ENCODE results near the gene GDPD2.

Gene GDPD2

DNA sequence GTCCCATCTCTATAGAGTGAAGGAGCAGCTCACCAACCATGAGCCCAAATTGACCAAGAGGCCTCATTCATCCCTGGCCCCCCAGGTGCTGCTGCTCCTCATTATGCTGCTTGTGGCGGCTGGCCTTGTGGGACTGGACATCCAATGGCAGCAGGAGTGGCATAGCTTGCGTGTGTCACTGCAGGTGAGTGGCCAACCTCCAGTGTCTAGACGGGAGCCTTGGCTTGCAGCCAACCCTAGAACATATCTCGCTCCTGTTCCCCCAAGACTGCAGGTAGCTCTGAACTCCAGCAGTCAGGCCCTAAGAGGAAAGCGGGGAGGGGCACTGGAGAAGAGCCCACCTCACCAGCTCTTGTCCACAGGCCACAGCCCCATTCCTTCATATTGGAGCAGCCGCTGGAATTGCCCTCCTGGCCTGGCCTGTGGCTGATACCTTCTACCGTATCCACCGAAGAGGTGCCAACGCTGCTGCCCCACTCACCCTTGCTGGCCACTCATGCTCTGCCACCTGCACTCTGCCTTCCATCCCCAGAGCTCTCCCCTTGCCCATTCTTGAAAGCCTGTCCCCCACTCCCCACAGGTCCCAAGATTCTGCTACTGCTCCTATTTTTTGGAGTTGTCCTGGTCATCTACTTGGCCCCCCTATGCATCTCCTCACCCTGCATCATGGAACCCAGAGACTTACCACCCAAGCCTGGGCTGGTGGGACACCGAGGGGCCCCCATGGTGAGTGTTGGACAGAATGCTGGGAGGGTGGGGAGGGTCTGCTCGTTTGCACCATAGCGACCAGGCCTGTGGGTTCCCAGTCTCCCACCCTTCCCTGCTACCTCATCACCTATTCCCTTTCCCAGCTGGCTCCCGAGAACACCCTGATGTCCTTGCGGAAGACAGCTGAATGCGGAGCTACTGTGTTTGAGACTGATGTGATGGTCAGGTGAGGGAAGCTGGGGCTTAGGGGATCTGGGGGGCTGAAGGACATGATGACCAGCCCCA, 3.5 kb downstream of the GDPD2 start:
- no peaks in the 10 kb centered on the region for H3K27me3 ChIP-seq (ENCODE audit: control insufficient read depth, insufficient read depth, low read length)
- no peak overlapping the region for H3K4me2 ChIP-seq (ENCODE audit: low read length)
- H3K9ac ChIP-seq (ENCODE audit: low read depth, low read length), result no peak overlapping the region
- H3K9me3 ChIP-seq (replicated peaks; ENCODE audit: low read length), result no peaks in the 10 kb centered on the region
- no peaks in the 10 kb centered on the region for H3K36me3 ChIP-seq (ENCODE audit: insufficient read depth, low read length)
- H3K4me3 ChIP-seq (ENCODE audit: low read length), result no peak overlapping the region
- no peaks in the 10 kb centered on the region for H3K4me1 ChIP-seq (ENCODE audit: control insufficient read depth, insufficient read depth, low read length)

DNA sequence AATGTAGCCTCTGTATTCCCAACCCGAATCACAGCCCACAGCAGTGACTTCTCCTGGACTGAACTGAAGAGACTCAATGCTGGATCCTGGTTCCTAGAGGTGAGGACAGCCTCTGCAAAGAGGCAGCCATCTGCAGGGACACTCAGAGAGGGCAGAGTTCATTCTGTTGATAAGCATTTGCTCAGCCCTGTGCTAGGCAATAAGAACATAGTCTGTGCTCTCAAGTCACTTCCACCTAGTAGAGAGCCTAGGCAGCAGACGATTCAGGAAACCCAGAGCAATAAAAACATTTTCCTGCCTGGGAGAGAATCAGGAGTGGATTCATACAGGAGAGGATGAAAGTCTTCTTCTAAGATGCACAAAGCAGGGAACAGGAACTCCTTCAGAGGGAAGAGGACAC, 4.3 kb downstream of the GDPD2 start:
- H3K4me3 ChIP-seq (ENCODE audit: low read length), result no peak overlapping the region
- no peaks in the 10 kb centered on the region for H3K4me1 ChIP-seq (ENCODE audit: control insufficient read depth, insufficient read depth, low read length)
- H3K36me3 ChIP-seq (ENCODE audit: insufficient read depth, low read length), result no peaks in the 10 kb centered on the region
- no peaks in the 10 kb centered on the region for H3K9me3 ChIP-seq (replicated peaks; ENCODE audit: low read length)
- H3K4me2 ChIP-seq (ENCODE audit: low read length), result no peak overlapping the region
- H3K9ac ChIP-seq (ENCODE audit: low read depth, low read length), result no peak overlapping the region
- no peaks in the 10 kb centered on the region for H3K27me3 ChIP-seq (ENCODE audit: control insufficient read depth, insufficient read depth, low read length)

DNA sequence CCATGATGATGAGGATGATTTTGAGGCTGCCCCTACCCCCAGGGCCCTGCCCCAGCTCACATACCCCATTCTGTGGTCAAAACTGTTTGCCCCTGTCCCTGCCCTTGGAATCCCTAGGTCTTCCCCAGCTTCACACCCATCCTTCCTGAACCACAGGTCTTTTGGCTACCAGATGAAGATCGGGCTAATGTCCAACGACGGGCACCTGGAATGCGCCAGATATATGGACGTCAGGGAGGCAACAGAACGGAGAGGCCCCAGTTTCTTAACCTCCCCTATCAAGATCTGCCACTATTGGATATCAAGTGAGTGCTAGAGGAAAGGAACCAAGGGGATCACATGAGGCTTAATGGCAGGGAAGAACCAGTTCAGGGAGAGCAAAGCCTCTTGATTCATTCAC, 6.6 kb downstream of the GDPD2 start:
- Histone ChIP-seq H3K9ac (ENCODE audit: low read depth, low read length) (no peak overlapping the region), H3K4me1 (ENCODE audit: control insufficient read depth, insufficient read depth, low read length) (peaks cover under 1% of the 10 kb centered on the region), H3K4me2 (ENCODE audit: low read length) (no peak overlapping the region), H3K9me3 (replicated peaks; ENCODE audit: low read length) (no peaks in the 10 kb centered on the region), H3K36me3 (ENCODE audit: insufficient read depth, low read length) (no peaks in the 10 kb centered on the region), H3K4me3 (ENCODE audit: low read length) (no peak overlapping the region), H3K27me3 (ENCODE audit: control insufficient read depth, insufficient read depth, low read length) (no peaks in the 10 kb centered on the region)

DNA sequence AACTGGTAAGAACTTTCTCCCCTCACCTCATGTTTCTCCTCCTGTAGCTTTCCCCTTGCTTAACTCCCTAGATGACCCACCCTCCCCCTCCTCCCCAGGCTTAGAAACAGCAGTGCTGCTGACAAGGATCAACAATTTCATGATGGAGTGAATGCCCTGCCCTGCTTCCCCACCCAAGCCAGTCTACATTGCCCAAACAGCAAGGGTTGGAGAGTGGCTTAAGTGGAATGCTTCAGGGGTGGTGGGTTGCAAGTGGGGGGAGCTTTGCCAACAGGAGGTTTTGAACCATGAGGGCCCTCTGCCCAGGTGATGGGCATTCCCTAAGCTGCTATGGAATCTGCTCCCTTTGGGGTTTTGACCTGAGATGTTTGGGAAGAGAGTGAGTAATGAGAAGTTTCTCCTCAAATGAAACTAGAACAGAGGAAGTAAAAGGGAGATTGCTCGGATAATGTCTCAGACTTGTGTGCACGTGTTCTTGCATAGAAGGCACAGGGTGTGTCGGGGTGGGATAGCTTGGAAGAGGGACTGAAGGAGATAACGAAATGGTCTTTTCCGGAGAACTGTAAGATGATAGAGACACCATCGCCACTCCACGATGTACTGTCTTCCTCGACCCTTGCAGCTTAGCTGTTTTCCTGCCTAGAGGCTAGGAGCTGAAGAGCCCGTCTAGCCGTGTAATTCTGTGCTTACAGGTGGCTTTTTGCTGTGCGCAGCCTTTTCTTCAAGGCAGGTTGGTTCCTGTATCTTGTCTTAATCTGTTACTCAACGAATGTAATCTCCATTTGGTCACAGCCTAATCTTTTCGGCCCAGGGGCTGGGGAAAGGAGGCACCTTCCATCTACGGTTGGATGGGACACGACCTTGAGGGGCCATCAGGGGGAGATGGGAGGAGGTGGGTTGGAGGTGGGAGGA, 10.1 kb downstream of the GDPD2 start:
- peak overlapping the region; percentile 96 for H3K4me2 ChIP-seq (ENCODE audit: low read length)
- no peaks in the 10 kb centered on the region for H3K27me3 ChIP-seq (ENCODE audit: control insufficient read depth, insufficient read depth, low read length)
- peaks cover 26% of the 10 kb centered on the region for H3K4me1 ChIP-seq (ENCODE audit: control insufficient read depth, insufficient read depth, low read length)
- no peaks in the 10 kb centered on the region for H3K36me3 ChIP-seq (ENCODE audit: insufficient read depth, low read length)
- no peak overlapping the region for H3K9ac ChIP-seq (ENCODE audit: low read depth, low read length)
- no peaks in the 10 kb centered on the region for H3K9me3 ChIP-seq (replicated peaks; ENCODE audit: low read length)
- peak overlapping the region; percentile 83 for H3K4me3 ChIP-seq (ENCODE audit: low read length)

DNA sequence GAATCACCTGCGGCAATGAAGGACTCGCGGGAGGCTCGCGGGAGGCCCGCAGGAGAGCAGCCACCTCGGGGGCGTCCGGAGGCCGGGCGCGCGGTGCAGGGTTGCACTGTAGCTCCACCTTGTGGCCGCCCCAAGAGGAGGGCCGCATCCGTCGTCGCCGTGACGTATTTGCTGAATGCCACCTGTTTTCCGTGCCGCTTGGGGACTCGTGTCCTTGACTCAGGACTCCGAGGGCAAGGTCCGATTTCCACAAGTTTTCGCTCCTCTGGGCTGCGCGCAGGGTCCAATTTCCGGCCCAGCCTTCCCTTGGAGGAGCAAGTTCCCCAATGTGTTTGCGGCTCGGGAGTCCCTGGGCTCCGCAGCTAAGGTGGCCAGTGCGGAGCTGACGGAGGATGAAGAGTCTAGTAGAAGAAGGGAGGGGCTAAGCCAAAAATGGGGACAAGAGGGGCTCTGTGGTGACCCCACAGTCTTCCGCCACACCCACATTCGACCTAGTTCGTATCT, 10.8 kb downstream of the GDPD2 start:
- no peaks in the 10 kb centered on the region for H3K36me3 ChIP-seq (ENCODE audit: insufficient read depth, low read length)

DNA sequence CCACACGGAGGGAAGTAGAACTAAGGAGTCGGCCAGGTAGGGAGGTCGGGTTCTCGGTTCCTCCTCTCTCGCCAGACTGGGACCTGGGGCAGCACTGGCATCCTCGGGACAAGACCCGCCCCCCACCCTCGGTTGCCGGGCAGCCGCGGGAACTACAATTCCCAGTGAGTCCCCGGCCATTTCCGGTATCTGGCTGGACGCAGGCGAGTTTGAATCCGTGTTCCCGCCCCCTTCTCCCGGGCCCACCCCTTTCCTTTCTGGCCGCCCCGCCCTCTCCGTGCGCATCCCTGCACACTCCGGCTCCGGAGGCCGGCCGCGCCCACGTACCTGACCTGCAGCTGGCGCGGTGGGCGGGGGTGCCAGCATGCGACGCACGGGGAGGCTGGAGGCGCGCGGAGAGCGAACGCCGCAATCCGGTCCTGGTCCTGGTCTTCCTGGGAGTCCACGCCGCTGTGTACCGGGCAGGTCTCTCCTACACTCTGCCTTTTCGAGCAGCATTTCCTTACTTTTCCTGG, 11.3 kb downstream of the GDPD2 start:
- no peaks in the 10 kb centered on the region for H3K36me3 ChIP-seq (ENCODE audit: insufficient read depth, low read length)
- H3K9ac ChIP-seq (ENCODE audit: low read depth, low read length), result peak overlapping the region; percentile 91
- H3K4me2 ChIP-seq (ENCODE audit: low read length), result peak overlapping the region; percentile 96
- H3K4me1 ChIP-seq (ENCODE audit: control insufficient read depth, insufficient read depth, low read length), result peaks cover 36% of the 10 kb centered on the region
- H3K4me3 ChIP-seq (ENCODE audit: low read length), result peak overlapping the region; percentile 83
- H3K9me3 ChIP-seq (replicated peaks; ENCODE audit: low read length), result no peaks in the 10 kb centered on the region
- no peaks in the 10 kb centered on the region for H3K27me3 ChIP-seq (ENCODE audit: control insufficient read depth, insufficient read depth, low read length)

More for the DNA sequence above, 10.8 kb downstream of the GDPD2 start:
- peak overlapping the region; percentile 96 for H3K4me2 ChIP-seq (ENCODE audit: low read length)
- H3K9me3 ChIP-seq (replicated peaks; ENCODE audit: low read length), result no peaks in the 10 kb centered on the region
- H3K4me3 ChIP-seq (ENCODE audit: low read length), result peak overlapping the region; percentile 83
- no peaks in the 10 kb centered on the region for H3K27me3 ChIP-seq (ENCODE audit: control insufficient read depth, insufficient read depth, low read length)
- H3K9ac ChIP-seq (ENCODE audit: low read depth, low read length), result peak overlapping the region; percentile 91
- H3K4me1 ChIP-seq (ENCODE audit: control insufficient read depth, insufficient read depth, low read length), result peaks cover 31% of the 10 kb centered on the region

DNA sequence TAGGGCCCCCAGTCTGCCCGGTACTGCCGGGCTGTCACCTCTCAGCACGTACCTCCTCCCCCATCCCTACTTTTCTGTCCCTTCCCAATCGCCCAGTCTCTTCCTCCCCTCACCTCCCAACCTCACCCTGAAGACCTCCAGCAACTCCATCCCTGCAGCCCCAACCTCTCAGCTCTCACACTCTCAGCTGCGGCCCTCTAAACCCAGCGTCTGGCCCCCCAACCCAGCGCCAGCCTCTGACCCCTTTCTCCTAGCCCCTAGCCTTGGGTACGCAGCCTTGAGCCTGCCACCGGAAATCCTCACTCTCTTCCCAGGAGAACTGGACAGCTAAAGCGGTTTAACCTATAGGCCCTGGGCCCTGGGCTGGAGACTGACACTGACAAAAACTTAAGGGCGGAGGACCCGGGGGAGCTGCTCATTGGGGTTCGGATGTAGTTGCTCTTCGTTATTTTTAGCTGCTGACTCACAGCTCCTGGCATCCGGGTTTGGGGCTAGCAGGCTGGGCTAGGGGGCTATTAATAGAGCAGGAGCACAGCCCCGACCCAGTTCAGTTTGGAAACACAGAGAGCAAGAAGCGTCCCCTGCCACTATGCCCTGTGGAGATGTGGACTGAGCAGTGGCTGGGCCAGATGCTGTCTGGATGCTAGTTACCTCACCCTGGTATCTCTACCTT, 11.9 kb downstream of the GDPD2 start:
- H3K27me3 ChIP-seq (ENCODE audit: control insufficient read depth, insufficient read depth, low read length), result no peaks in the 10 kb centered on the region
- H3K4me1 ChIP-seq (ENCODE audit: control insufficient read depth, insufficient read depth, low read length), result peaks cover 36% of the 10 kb centered on the region
- H3K4me3 ChIP-seq (ENCODE audit: low read length), result peak overlapping the region; percentile 83
- H3K9me3 ChIP-seq (replicated peaks; ENCODE audit: low read length), result no peaks in the 10 kb centered on the region
- H3K9ac ChIP-seq (ENCODE audit: low read depth, low read length), result peak overlapping the region; percentile 91
- peak overlapping the region; percentile 96 for H3K4me2 ChIP-seq (ENCODE audit: low read length)
- H3K36me3 ChIP-seq (ENCODE audit: insufficient read depth, low read length), result no peaks in the 10 kb centered on the region

DNA sequence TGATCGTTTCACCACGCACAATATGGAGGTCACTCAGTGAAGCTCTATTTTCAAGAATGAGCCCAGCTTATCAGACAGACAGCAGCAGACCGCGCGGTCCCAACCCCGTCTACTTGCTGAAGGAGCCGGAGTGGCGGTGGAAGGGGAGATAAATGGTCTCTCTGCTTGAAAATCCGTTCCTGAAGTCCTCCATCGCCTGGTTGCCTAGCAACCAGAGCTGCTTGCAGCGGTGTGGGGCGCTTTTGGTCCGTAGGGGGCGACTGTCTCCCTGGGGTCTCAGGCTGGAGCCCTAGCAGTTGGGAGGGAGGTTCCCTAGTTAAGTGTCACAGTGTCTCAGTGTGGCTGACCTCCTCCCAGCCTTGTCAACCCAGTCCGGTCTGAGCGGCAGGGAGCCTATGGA, 13.2 kb downstream of the GDPD2 start:
- Histone ChIP-seq H3K4me3 (ENCODE audit: low read length) (no peak overlapping the region), H3K4me2 (ENCODE audit: low read length) (no peak overlapping the region), H3K4me1 (ENCODE audit: control insufficient read depth, insufficient read depth, low read length) (peaks cover 36% of the 10 kb centered on the region), H3K36me3 (ENCODE audit: insufficient read depth, low read length) (no peaks in the 10 kb centered on the region), H3K27me3 (ENCODE audit: control insufficient read depth, insufficient read depth, low read length) (no peaks in the 10 kb centered on the region), H3K9ac (ENCODE audit: low read depth, low read length) (no peak overlapping the region), H3K9me3 (replicated peaks; ENCODE audit: low read length) (no peaks in the 10 kb centered on the region)

DNA sequence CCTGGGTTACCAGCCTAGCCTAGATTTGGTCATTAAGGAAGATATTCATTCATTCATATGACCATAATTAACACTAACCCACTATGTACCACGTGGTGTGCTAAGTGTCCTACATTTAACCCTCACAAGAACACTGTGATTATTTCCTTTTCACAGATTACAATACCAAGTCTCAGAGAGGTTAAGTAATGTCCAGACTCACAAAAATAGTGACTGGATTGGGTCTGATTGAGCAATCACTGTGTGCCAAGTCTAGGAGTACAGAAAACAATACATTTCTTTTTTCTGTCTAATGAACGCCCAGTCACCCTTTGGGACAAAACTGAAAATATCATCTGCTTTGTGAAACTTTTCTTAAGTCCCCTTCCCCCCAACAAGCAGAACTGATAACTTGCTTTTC, 13.9 kb downstream of the GDPD2 start:
- no peak overlapping the region for H3K9ac ChIP-seq (ENCODE audit: low read depth, low read length)
- no peak overlapping the region for H3K4me2 ChIP-seq (ENCODE audit: low read length)
- H3K4me1 ChIP-seq (ENCODE audit: control insufficient read depth, insufficient read depth, low read length), result peaks cover 36% of the 10 kb centered on the region
- no peaks in the 10 kb centered on the region for H3K27me3 ChIP-seq (ENCODE audit: control insufficient read depth, insufficient read depth, low read length)
- no peaks in the 10 kb centered on the region for H3K36me3 ChIP-seq (ENCODE audit: insufficient read depth, low read length)
- no peaks in the 10 kb centered on the region for H3K9me3 ChIP-seq (replicated peaks; ENCODE audit: low read length)
- no peak overlapping the region for H3K4me3 ChIP-seq (ENCODE audit: low read length)

DNA sequence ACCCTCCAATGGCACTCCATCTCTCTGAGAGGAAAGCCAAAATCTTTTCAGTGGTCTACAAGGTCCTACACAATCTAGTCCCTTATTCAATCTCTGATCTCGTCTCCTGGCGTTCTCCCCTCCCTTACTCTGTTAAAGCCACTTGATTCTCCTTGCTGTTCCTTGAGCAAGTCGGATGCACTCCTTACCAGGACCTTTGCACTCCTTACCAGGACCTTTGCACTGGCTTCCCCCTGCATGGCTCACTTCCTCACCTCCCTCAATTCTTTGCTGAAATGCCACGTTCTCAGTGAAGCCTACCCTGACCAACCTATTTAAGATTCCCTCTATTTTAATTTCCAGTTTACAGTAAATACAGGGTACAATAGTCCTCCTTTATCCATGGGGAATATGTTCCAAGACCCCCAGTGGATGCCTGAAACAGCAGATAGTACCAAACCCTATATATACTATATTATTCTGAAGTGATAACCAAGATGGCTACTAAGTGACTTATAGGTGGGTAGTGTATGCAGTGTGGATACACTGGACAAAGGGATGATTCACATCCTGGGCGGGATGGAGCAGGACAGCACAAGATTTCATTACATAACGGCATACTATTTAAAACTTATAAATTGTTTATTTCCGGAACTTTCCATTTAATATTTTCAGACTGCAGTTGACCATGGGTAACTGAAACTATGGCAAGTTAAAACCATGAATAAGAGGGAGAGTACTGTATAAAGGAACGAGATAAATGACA, 15.0 kb downstream of the GDPD2 start:
- H3K27me3 ChIP-seq (ENCODE audit: control insufficient read depth, insufficient read depth, low read length), result peaks cover 3% of the 10 kb centered on the region

More for the DNA sequence above, 15.0 kb downstream of the GDPD2 start:
- H3K4me1 ChIP-seq (ENCODE audit: control insufficient read depth, insufficient read depth, low read length), result peaks cover 36% of the 10 kb centered on the region
- no peaks in the 10 kb centered on the region for H3K9me3 ChIP-seq (replicated peaks; ENCODE audit: low read length)
- no peak overlapping the region for H3K4me2 ChIP-seq (ENCODE audit: low read length)
- H3K36me3 ChIP-seq (ENCODE audit: insufficient read depth, low read length), result no peaks in the 10 kb centered on the region
- H3K9ac ChIP-seq (ENCODE audit: low read depth, low read length), result no peak overlapping the region
- H3K4me3 ChIP-seq (ENCODE audit: low read length), result no peak overlapping the region
